Neural cell (in vitro differentiated cells): ENCODE measurements around the gene NIPBL. TPM values are rescaled to one million over a fixed set of nuclear protein-coding genes. Genes with fewer than 3 reads are reported as not detected.

Experiments used
- H2AFZ ChIP-seq: fragments of 200-600, 300-800 bp; sonication (generic), shearing (Covaris generic); 2 replicates; pipeline ENCODE4 v1.6.0; 2014; ENCODE audit warnings: low read depth, mild to moderate bottlenecking, antibody characterized with exemption, low read length, moderate library complexity
- H3F3A ChIP-seq: fragments of 200-600 bp; shearing (Covaris generic); 2 replicates; pipeline ENCODE4 v1.6.1; 2016; ENCODE audit warnings: mild to moderate bottlenecking, moderate library complexity, mixed read lengths, antibody characterized with exemption, low read length; ENCODE audit not compliant: insufficient read depth, poor library complexity, severe bottlenecking
- H3K27ac ChIP-seq: fragments of 200-600, 300-800 bp; sonication (generic), shearing (Covaris generic); 2 replicates; pipeline ENCODE4 v1.5.1; 2014; ENCODE audit warnings: mild to moderate bottlenecking, low read length, moderate library complexity
- H3K27me3 ChIP-seq: fragments of 300-800, 200-600 bp; sonication (generic), shearing (Covaris generic); 2 replicates; pipeline ENCODE4 v1.6.0; 2014; ENCODE audit warnings: mild to moderate bottlenecking, low read depth, low read length, moderate library complexity; ENCODE audit not compliant: insufficient read depth
- H3K36me3 ChIP-seq: fragments of 300-800, 200-600 bp; sonication (generic), shearing (Covaris generic); 2 replicates; pipeline ENCODE4 v1.5.1; 2014; ENCODE audit warnings: mild to moderate bottlenecking, antibody characterized with exemption, low read length, moderate library complexity; ENCODE audit not compliant: insufficient read depth
- H3K4me2 ChIP-seq: fragments of 300-800, 200-600 bp; sonication (generic), shearing (Covaris generic); 2 replicates; pipeline ENCODE4 v1.6.0; 2014; ENCODE audit warnings: mild to moderate bottlenecking, low read length
- H3K4me3 ChIP-seq: fragments of 300-800, 200-600 bp; sonication (generic), shearing (Covaris generic); 2 replicates; pipeline ENCODE4 v1.5.1; 2014; ENCODE audit warnings: mild to moderate bottlenecking, low read length, moderate library complexity
- H3K79me2 ChIP-seq: fragments of 200-600 bp; shearing (Covaris generic); replicated peaks from 2 replicates; pipeline ENCODE4 v1.6.0; 2014; ENCODE audit warnings: mild to moderate bottlenecking, low read length, moderate library complexity; ENCODE audit not compliant: insufficient read depth
- H3K9ac ChIP-seq: fragments of 300-800, 200-600 bp; sonication (generic), shearing (Covaris generic); 2 replicates; pipeline ENCODE4 v1.6.1; 2016; ENCODE audit warnings: mild to moderate bottlenecking, low read length, mixed read lengths
- H3K9me2 ChIP-seq: fragments of 200-600 bp; shearing (Covaris generic); 2 replicates; pipeline ENCODE4 v1.6.1; 2016; ENCODE audit warnings: mild to moderate bottlenecking, low read length, mixed read lengths; ENCODE audit not compliant: insufficient read depth
- H3K9me3 ChIP-seq: fragments of 200-600, 300-800 bp; sonication (generic), shearing (Covaris generic); 2 replicates; pipeline ENCODE4 v1.6.1; 2016; ENCODE audit warnings: mild to moderate bottlenecking, mixed run types, low read length, moderate library complexity, mixed read lengths
- H4K20me1 ChIP-seq: fragments of 200-600 bp; shearing (Covaris generic); 2 replicates; pipeline ENCODE4 v1.6.1; 2016; ENCODE audit warnings: mild to moderate bottlenecking, mixed run types; ENCODE audit not compliant: insufficient read depth
- CTCF ChIP-seq: fragments of 450-650 bp; IDR thresholded peaks from 2 replicates; pipeline ENCODE4 v1.5.1; 2014; ENCODE audit warnings: antibody characterized with exemption, mild to moderate bottlenecking, moderate library complexity; ENCODE audit not compliant: poor library complexity, severe bottlenecking
- EP300 ChIP-seq: fragments of 450-650 bp; conservative IDR thresholded peaks from 2 replicates; pipeline ENCODE4 v1.6.1; 2014; ENCODE audit warnings: antibody characterized with exemption, mild to moderate bottlenecking, moderate library complexity; ENCODE audit not compliant: poor library complexity, severe bottlenecking
- EZH2 ChIP-seq: fragments of 200-600, 300-800 bp; shearing (Covaris generic), sonication (generic); IDR thresholded peaks from 2 replicates; pipeline ENCODE4 v1.6.1; 2014; ENCODE audit warnings: antibody characterized with exemption, low read length, borderline replicate concordance, mild to moderate bottlenecking; ENCODE audit not compliant: insufficient read depth, poor library complexity, severe bottlenecking
- MXI1 ChIP-seq: fragments of 450-650 bp; conservative IDR thresholded peaks from 2 replicates; pipeline ENCODE4 v1.6.1; 2014; ENCODE audit warnings: antibody characterized with exemption, mild to moderate bottlenecking; ENCODE audit not compliant: poor library complexity, severe bottlenecking
- POLR2AphosphoS5 ChIP-seq: IDR thresholded peaks from 2 replicates; pipeline ENCODE4 v1.6.1; 2012
- RAD21 ChIP-seq: fragments of 450-650 bp; conservative IDR thresholded peaks from 2 replicates; pipeline ENCODE4 v1.6.1; 2014; ENCODE audit warnings: antibody characterized with exemption, mild to moderate bottlenecking, moderate library complexity
- REST ChIP-seq: IDR thresholded peaks from 2 replicates; pipeline ENCODE4 v1.6.1; 2012; ENCODE audit warnings: borderline replicate concordance
- SMC3 ChIP-seq: fragments of 450-650 bp; conservative IDR thresholded peaks from 2 replicates; pipeline ENCODE4 v1.6.1; 2014; ENCODE audit warnings: antibody characterized with exemption, mild to moderate bottlenecking, moderate library complexity; ENCODE audit not compliant: poor library complexity
- polyA plus RNA-seq: library from polyadenylated mRNA; depleted of rRNA; stranded (reverse); fragments of >200 nt; gene quantifications from 2 replicates; pipeline ENCODE4 v1.2.3, GENCODE V29; 2014

Gene NIPBL
- polyA plus RNA-seq, 1 donor from 2014 or later: 27.5 TPM

GRCh38 chr5:36836831-36837230 is 39.7 kb upstream of the NIPBL start:
- H3K27ac ChIP-seq: no peak overlapping the region
- no peaks in the 10 kb centered on the region for H3K9me2 ChIP-seq
- H2AFZ ChIP-seq: no peak overlapping the region
- no peaks in the 10 kb centered on the region for H3K27me3 ChIP-seq
- H3K4me2 ChIP-seq: no peak overlapping the region
- no peaks in the 10 kb centered on the region for H3F3A ChIP-seq
- TF ChIP-seq CTCF: no peak
- no peak for TF ChIP-seq EP300
- TF ChIP-seq SMC3: no peak
- H3K79me2 ChIP-seq: no peaks in the 10 kb centered on the region
- H3K9me3 ChIP-seq: no peaks in the 10 kb centered on the region
- no peak overlapping the region for H3K4me3 ChIP-seq
- H3K36me3 ChIP-seq: no peaks in the 10 kb centered on the region
- no peaks in the 10 kb centered on the region for H4K20me1 ChIP-seq
- H3K9ac ChIP-seq: no peak overlapping the region

- H3K27ac ChIP-seq: no peak overlapping the region
- no peak overlapping the region for H2AFZ ChIP-seq
- TF ChIP-seq EZH2: no peak
- TF ChIP-seq POLR2AphosphoS5: no peak
- no peak for TF ChIP-seq REST
- no peak for TF ChIP-seq EP300
- TF ChIP-seq SMC3: no peak
- no peak for TF ChIP-seq CTCF
- no peak for TF ChIP-seq RAD21
- TF ChIP-seq MXI1: no peak
- H3K36me3 ChIP-seq: no peaks in the 10 kb centered on the region
- no peaks in the 10 kb centered on the region for H3F3A ChIP-seq
- no peak overlapping the region for H3K9ac ChIP-seq
- no peak overlapping the region for H3K4me2 ChIP-seq
- no peaks in the 10 kb centered on the region for H3K9me2 ChIP-seq
- no peaks in the 10 kb centered on the region for H3K9me3 ChIP-seq
- no peaks in the 10 kb centered on the region for H3K79me2 ChIP-seq
- H3K4me3 ChIP-seq: no peak overlapping the region
- no peaks in the 10 kb centered on the region for H3K27me3 ChIP-seq
- no peaks in the 10 kb centered on the region for H4K20me1 ChIP-seq
Observed at GRCh38 chr5:36839489-36840476, 36.8 kb upstream of the NIPBL start.
